ENCODE measurements around the gene IRX5.

GRCh38 chr16:54921206-54921824, 9.3 kb upstream of the IRX5 start:
- TF ChIP-seq CTCF (IDR thresholded peaks at IDR 0.05) (no peak), EP300 (IDR thresholded peaks at IDR 0.05) (no peak), POLR2AphosphoS5 (IDR thresholded peaks at IDR 0.05) (no peak)

Measured in upper lobe of left lung (tissue), 4 donors.